ENCODE measurements around the gene CDS2.

The CDS2 gene

GRCh38 chr20:5215672-5216304, 89.0 kb downstream of the CDS2 start:
- no peak for DNase-seq

- no peak for DNase-seq
Measured at GRCh38 chr20:5216663-5217062, 89.9 kb downstream of the CDS2 start.

GRCh38 chr20:5217616-5218015, 90.8 kb downstream of the CDS2 start:
- no peak for DNase-seq

- DNase-seq = no peak
Measured at GRCh38 chr20:5220321-5221060, 93.7 kb downstream of the CDS2 start.

GRCh38 chr20:5221061-5221430, 94.2 kb downstream of the CDS2 start:
- no peak for DNase-seq

GRCh38 chr20:5222919-5223634, 96.3 kb downstream of the CDS2 start:
- DNase-seq = peak; percentile 62

- no peak for DNase-seq
Measured at GRCh38 chr20:5230544-5230943, 103.7 kb downstream of the CDS2 start.

- DNase-seq = no peak
Measured at GRCh38 chr20:5234158-5234557, 107.3 kb downstream of the CDS2 start.

GRCh38 chr20:5234978-5235377, 108.2 kb downstream of the CDS2 start:
- no peak for DNase-seq
